ENCODE data around the gene INO80.

DNA sequence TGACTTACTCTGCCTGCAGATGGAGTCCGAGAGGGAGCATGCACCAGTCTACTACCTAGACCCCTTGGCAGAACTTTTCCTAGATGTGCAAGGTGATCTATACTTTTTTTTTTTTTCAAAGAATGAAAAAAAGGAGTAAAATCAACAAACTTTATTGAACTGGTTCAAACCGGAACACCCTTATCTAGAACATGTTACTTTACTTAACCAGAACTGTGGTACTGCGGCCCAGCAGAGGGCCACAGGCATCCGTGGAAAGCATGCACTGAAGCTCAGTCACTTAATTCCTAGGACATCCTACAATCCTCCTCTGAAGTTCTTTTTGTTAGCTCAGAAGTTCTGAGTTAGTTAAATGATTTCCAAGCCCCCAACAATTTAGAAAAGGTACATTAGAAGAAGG is 141.2 kb downstream of the INO80 start:
- TF ChIP-seq, protein P1, sequence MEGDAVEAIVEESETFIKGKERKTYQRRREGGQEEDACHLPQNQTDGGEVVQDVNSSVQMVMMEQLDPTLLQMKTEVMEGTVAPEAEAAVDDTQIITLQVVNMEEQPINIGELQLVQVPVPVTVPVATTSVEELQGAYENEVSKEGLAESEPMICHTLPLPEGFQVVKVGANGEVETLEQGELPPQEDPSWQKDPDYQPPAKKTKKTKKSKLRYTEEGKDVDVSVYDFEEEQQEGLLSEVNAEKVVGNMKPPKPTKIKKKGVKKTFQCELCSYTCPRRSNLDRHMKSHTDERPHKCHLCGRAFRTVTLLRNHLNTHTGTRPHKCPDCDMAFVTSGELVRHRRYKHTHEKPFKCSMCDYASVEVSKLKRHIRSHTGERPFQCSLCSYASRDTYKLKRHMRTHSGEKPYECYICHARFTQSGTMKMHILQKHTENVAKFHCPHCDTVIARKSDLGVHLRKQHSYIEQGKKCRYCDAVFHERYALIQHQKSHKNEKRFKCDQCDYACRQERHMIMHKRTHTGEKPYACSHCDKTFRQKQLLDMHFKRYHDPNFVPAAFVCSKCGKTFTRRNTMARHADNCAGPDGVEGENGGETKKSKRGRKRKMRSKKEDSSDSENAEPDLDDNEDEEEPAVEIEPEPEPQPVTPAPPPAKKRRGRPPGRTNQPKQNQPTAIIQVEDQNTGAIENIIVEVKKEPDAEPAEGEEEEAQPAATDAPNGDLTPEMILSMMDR (conservative IDR thresholded peaks at IDR 0.05), result no peak
- TF ChIP-seq ZFX (IDR thresholded peaks at IDR 0.05), result no peak

Measured in C4-2B (cell line).